ENCODE data around the gene ACR. TPM values are rescaled to one million over a fixed set of nuclear protein-coding genes. Genes with fewer than 3 reads are reported as not detected.

ACR gene
- polyA plus RNA-seq, 1 of the 3 experiments (the other 2 are of a cell fraction): 0.15 TPM

DNA sequence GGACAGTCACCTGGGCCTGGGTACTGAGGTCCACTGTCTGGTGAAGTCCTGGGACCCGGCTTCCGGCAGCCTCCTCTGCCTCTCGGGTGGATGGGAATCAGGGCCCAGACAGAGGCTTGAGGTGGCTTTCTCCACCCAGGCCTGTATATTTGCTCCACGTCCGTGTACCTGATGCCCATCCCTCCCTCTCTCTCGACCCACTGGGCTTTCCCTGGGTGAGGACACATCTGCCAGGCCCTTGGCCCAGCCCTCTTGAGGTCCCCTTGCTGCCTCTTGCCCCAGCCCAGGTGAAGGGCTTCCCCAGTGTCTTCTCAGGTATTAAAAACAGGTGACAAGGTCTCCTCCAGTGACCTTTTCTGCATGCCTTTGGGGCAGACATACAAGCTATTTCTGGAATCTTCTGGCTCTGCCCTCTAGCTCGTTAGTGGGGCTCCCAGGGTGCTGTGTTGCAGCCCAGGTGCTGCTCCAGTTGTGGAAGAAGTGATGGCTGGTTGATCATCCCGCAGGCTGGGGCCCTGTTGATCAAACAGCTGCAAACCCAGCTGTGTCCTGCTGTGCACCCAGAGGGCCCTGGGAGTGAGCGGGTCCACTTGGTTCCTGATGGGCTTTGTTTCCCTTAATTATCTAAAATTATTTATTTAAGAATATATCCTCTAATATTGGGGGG is 25.5 kb upstream of the ACR start (continued):
- TF ChIP-seq RFX5 (IDR thresholded peaks at IDR 0.05; ENCODE audit: low read length): no peak
- no peak for TF ChIP-seq IRF3 (IDR thresholded peaks at IDR 0.05; ENCODE audit: low read depth, low read length)

DNA sequence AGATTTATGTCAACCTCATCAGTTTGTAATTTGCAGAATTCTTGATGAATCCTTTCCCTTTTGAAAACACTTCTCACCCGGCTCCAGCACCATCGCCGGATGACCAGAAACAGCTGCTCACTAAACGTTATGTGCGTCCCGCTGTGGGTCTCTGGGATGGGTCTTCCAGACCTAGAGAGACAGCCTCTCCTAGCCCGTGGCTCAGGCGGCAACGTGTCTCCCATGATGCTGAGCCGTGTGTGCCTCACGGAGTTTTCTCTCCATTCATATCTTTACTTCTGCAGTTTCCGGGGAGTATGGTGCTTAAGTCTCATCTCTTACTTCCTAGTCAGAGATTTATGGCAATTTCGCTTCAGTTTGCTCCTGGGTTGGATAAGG is 25.0 kb upstream of the ACR start:
- H2AFZ ChIP-seq (ENCODE audit: low read depth): no peak overlapping the region
- WGBS (ENCODE audit: low lambda C conversion rate): 72% methylated on average over 13 of the region's 13 CpGs
- TF ChIP-seq MXI1 (IDR thresholded peaks at IDR 0.05; ENCODE audit: low read depth, low read length): no peak
- TF ChIP-seq FOSL2 (IDR thresholded peaks at IDR 0.05; ENCODE audit: borderline replicate concordance, low read depth): no peak
- no peak for TF ChIP-seq REST (IDR thresholded peaks at IDR 0.05; ENCODE audit: low read depth, low read length)
- TF ChIP-seq GABPA (IDR thresholded peaks at IDR 0.05; ENCODE audit: low read depth): no peak
- TF ChIP-seq JUND (IDR thresholded peaks at IDR 0.05): no peak
- no peak for TF ChIP-seq CHD2 (IDR thresholded peaks at IDR 0.05; ENCODE audit: low read length, partially characterized antibody)
- no peak for TF ChIP-seq IRF3 (IDR thresholded peaks at IDR 0.05; ENCODE audit: low read depth, low read length)
- no peak for TF ChIP-seq TEAD4 (IDR thresholded peaks at IDR 0.05; ENCODE audit: borderline replicate concordance, insufficient read depth)
- TF ChIP-seq MEF2A (IDR thresholded peaks at IDR 0.05; ENCODE audit: borderline replicate concordance, low read depth): no peak
- no peak for TF ChIP-seq NRF1 (IDR thresholded peaks at IDR 0.05; ENCODE audit: low read depth, low read length)
- no peak for TF ChIP-seq SIN3A (IDR thresholded peaks at IDR 0.05; ENCODE audit: borderline replicate concordance, low read depth, low read length)
- TF ChIP-seq, protein P1, sequence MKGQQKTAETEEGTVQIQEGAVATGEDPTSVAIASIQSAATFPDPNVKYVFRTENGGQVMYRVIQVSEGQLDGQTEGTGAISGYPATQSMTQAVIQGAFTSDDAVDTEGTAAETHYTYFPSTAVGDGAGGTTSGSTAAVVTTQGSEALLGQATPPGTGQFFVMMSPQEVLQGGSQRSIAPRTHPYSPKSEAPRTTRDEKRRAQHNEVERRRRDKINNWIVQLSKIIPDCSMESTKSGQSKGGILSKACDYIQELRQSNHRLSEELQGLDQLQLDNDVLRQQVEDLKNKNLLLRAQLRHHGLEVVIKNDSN (IDR thresholded peaks at IDR 0.05; ENCODE audit: borderline replicate concordance, low read depth): no peak
- no peak for TF ChIP-seq ELF1 (IDR thresholded peaks at IDR 0.05)
- TF ChIP-seq SMC3 (IDR thresholded peaks at IDR 0.05; ENCODE audit: low read depth, low read length): no peak
- ChIA-PET CTCF (interaction anchor here (1.1 kb wide), 1 partner anchor 92 kb away, joined by 3 read pairs; no protein-coding TSS in a partner anchor), POLR2A (no interaction called here)
- no peak overlapping the region for H3K4me2 ChIP-seq
- no peak overlapping the region for H3K4me3 ChIP-seq (ENCODE audit: low read depth in 2 of 2, low read length in 1 of 2)
- no peaks in the 10 kb centered on the region for H3K27me3 ChIP-seq (ENCODE audit: insufficient read depth)
- no peaks in the 10 kb centered on the region for H3K36me3 ChIP-seq (replicated peaks in 1 of 2; ENCODE audit: control insufficient read depth in 1 of 2, insufficient read depth in 2 of 2, low read length in 1 of 2)
- DNase-seq: no peak
- H3K9me2 ChIP-seq: no peaks in the 10 kb centered on the region
- no peaks in the 10 kb centered on the region for H3K4me1 ChIP-seq (ENCODE audit: control insufficient read depth in 1 of 2, insufficient read depth in 2 of 2, low read depth in 1 of 2, low read length in 1 of 2)
- no peaks in the 10 kb centered on the region for H3K79me2 ChIP-seq (ENCODE audit: insufficient read depth)
- H3K9me3 ChIP-seq: no peaks in the 10 kb centered on the region
- H3F3A ChIP-seq (replicated peaks; ENCODE audit: insufficient read depth): no peaks in the 10 kb centered on the region
- no peak overlapping the region for H3K9ac ChIP-seq
- no peaks in the 10 kb centered on the region for H4K20me1 ChIP-seq (ENCODE audit: insufficient read depth)
- no peak overlapping the region for H3K27ac ChIP-seq (ENCODE audit: low read depth in 2 of 2, low read length in 1 of 2)
